Measurements from ENCODE around the gene TBC1D16.

GRCh38 chr17:80000136-80000535 is 35.5 kb downstream of the TBC1D16 start:
- TF ChIP-seq CTCF (conservative IDR thresholded peaks at IDR 0.05 in 1 of 2, IDR thresholded peaks at IDR 0.05 in 1 of 2; ENCODE audit: low read depth in 1 of 2, low read length in 2 of 2): no peak
- TF ChIP-seq EZH2 (IDR thresholded peaks at IDR 0.05; ENCODE audit: low read length, missing control alignments): no peak
